ELF-1 (cell line): ENCODE measurements around the gene TAB2.

Experiments
- DNase-seq: peaks from one replicate; pipeline ENCODE4 v3.0.0-alpha.2; 2016; ENCODE audit warnings: low read depth, low spot score

The TAB2 gene

GRCh38 chr6:149366267-149366921, 48.9 kb downstream of the TAB2 start:
- DNase-seq = no peak

DNA sequence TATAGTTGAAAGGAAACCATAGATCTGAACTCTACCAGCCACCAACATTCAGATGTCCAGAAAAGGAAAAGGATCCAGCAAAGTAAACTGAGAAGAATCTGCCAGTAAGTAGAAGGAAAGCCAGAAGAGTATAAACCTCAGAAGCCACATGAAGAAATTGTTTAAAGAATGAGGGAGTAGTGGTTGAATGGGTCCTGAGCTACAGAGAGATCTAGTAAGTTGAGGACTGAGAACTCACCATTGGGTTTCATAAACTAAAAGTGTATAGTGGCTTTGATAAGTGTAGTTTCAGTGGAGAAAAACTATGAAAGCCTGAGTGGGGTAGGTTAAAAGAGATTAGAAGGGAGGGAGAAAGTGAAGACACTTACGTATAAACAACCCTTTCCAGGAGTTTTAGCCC, 50.6 kb downstream of the TAB2 start:
- DNase-seq = no peak

DNA sequence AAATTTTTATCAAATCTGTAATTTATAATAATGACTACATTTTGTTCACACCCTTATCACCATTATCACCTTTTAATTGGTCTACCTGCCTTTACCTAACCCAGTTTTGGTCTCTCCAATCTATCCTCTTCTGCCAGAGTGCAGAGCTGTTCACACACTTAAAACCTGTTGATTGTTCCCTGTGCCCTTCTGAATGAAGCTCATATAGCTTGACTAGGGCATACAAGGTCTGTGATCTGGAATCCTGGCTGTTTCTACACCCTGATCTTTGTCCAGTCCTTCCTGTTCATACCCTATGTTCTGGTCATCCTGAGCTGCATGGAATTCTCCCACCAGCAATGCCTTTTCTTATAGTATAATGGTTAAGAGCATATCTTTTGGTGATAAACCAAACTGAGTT, 53.6 kb downstream of the TAB2 start:
- DNase-seq = no peak

DNA sequence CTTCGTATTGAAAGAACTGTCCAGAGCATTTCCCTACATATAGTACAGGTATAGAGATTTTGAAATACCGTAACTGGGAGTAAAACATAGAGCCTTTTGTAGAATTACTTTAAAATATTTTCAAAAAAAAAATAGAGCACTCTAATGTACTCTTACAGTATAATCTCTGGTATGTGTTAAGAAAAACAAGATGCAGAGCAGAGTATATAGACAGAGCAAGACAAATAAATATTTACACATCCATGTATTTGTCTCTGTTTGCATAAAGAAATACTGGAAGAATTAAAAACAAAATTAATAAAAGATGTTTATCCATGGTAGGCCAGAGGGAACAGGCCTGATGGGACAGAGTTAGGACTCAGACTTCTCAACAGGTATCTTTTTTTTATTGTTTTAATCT, 54.5 kb downstream of the TAB2 start:
- no peak for DNase-seq

DNA sequence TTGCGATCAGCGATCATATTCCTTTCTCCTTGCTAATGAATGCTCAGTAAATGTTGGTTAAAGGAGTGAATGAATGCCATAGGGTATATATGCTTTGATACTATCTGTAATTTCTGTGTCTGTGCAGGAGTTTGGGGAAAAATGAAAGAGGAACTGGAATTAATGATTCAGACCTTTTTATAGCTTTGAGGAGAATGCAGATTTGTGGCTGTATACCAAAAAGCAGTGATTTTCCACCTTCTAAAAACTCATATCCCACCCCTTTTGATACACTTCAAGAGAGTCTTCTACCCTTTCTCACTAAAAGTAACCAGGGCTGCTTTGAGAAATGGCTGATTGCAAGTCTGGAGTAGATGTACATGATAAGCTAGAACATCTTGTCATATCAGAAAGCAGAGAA, 56.0 kb downstream of the TAB2 start:
- no peak for DNase-seq

DNA sequence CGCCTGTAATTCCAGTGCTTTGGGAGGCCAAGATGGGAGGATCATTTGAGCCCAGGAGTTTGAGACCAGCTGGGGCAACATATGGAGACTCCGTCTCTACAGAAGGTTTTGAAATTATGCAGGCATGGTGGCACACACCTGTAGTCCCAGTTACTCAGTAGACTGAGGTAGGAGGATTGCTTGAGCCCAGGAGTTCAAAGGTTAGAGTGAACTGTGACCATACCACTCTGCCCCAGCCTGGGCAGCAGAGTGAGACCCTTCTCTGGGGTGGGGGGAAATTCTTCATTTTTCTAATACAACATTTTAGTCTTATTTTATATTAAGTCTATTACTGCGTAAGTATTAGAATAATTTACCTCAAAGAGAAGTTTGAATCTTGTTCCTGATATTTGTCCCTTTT, 62.5 kb downstream of the TAB2 start:
- no peak for DNase-seq

- DNase-seq = no peak
These were observed 63.0 kb downstream of the TAB2 start for GRCh38 chr6:149380523-149380922.

GRCh38 chr6:149383371-149383770, 65.9 kb downstream of the TAB2 start:
- no peak for DNase-seq

DNA sequence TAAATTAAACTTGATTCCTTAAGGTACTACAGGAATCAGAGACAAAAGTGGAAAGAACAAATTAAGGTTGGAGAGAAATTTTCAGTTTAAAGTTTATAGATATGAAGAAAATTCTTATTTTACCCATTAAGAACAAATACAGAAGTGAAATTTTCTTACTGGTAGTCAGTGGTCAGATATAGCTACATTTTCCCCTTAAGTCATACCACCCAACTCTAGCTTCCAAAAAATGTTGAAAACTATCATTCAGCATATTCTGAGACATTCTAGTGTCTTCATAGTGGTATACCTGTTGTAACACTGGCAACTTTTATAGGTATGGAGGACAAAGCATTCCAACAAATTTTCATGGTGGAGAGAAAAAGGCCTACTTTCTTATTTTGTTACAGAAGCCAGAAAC, 67.0 kb downstream of the TAB2 start:
- no peak for DNase-seq

GRCh38 chr6:149385998-149386646, 68.6 kb downstream of the TAB2 start:
- DNase-seq = no peak

- DNase-seq = no peak
These were observed 70.4 kb downstream of the TAB2 start for GRCh38 chr6:149387779-149388512.

DNA sequence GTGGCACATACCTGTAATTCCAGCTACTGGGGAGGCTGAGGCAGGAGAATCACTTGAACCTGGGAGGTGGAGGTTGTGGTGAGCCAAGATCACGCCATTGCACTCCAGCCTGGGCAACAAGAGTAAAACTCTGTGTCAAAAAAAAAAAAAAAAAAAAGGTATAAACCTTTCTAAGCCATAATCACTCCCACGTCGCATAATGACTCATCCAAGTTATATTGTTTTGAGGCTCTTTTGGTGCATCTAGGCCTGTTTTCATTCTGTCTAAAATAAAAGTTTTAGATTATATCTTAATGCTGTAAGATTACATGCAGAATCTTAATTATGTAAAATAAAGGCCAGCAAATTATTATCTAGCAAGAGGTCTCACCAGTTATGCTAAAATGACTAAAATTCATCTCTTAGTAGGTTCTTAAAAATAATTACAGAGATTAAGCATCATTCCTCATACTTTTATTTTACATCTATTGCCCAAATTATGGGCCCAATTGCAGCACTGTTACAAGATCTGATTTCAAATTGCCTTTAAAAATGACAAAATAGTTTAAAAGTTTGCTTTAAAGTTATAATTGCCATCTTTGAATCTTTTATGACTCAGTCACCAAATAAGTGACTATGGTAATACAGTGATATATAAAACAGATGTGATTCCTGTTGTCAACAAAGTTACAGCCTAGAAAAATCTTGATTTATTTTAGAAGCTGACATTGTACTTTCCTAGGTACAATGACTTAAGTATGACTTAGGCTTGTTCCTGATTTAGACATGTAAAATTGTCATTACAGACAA, 72.2 kb downstream of the TAB2 start:
- DNase-seq = no peak

DNA sequence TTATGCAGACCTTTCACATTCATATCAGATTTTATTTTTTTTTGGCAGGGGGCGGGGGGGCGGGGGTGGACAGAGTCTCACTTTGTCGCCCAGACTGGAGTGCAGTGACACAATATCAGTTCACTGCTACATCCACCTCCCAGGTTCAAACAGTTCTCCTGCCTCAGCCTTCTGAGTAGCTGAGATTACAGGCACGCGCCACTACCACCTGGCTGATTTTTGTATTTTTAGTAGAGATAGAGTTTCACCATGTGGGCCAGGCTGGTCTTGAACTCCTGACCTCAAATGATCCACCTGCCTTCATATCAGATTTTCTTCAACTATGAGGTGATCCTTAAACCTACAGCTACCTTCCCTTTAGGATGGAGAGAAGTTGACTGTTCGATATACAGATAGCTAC, 74.6 kb downstream of the TAB2 start:
- no peak for DNase-seq

DNA sequence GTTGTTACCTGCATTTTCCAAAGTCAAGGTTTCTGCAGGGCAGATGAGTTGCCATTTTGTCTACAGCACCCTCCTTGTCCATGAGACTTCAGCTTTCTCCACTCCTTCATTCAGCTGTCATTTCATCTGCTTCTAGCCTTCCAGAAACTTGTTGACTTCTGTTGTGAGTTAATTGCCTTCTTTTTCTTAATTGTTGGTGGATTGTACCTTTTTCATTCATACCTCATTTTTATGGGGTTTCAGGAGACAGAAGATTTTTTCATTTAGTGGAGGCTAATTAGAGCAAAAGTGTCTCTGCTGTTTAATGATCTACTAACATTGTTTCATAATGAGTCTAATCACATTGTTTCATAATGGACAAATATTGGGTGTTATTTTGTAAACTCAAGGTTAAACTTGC, 75.0 kb downstream of the TAB2 start:
- no peak for DNase-seq

GRCh38 chr6:149393002-149393679, 75.6 kb downstream of the TAB2 start:
- DNase-seq = no peak

GRCh38 chr6:149395185-149395584, 77.7 kb downstream of the TAB2 start:
- DNase-seq = no peak

DNA sequence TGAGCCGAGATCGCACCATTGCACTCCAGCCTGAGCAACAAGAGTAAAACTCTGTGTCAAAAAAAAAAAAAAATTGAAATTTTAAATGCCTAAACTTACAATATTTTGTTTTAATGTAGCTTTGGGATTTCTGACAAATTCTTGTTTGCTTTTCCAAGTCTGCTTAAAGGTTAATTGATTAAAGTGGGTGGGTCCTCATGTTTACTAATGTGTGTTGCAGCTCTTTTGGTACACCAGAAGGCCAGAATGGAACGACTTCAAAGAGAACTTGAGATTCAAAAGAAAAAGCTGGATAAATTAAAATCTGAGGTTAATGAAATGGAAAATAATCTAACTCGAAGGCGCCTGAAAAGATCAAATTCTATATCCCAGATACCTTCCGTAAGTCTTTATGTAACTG, 79.9 kb downstream of the TAB2 start:
- no peak for DNase-seq

GRCh38 chr6:149400050-149400449, 82.5 kb downstream of the TAB2 start, which contains the start of gene SUMO4:
SUMO4 (plus strand) TSS chr6:149400262; CDS start chr6:149400392, 130 bp downstream.
- no peak for DNase-seq

DNA sequence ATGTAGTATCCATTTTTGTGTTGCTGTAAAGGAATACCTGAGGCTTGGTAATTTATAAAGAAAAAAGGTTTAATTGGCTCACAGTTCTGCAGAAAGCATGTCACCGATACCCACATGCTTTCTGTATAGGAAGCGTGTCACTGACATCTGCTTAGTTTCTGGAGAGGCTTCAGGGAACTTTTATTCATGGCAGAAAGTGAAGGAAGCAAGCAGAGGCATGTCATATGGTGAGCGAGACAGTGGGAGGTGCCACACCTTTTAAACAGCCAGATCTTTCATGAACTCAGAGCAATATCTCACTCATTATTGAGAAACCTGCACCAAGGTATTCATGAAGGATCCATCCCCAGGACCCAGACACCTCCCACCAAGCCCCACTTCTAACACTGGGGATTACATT, 86.0 kb downstream of the TAB2 start:
- DNase-seq = no peak

GRCh38 chr6:149405823-149406765, 88.6 kb downstream of the TAB2 start:
- DNase-seq = no peak
